ENCODE measurements around the gene METTL26.

DNA sequence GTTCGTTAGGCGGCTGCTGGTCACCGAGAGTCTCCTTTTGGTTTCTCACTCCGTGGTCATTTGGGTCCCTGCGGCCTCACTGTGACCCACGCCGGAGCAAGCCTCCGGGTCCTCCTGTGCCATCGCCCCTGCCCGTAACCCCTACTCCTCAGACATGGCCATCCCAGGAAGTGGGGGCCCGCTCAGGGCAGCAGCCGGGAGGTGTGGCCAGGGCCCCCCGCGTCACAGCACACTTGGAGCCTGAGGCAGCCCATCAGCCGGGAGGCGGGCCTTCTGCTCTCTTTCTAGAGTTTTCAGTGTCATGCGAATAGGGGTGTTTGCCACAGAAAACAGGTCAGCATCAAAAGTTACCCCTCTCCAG lies 13.2 kb downstream of the METTL26 start:
- no peak for TF ChIP-seq GATA2 (IDR thresholded peaks at IDR 0.05; ENCODE audit: low read depth, low read length)
- TF ChIP-seq GATA3 (IDR thresholded peaks at IDR 0.05; ENCODE audit: low read depth, low read length): no peak
